ENCODE data around the gene SERINC2. TPM values are rescaled to one million over a fixed set of nuclear protein-coding genes. Genes with fewer than 3 reads are reported as not detected.

SERINC2 gene
- total and polyA plus RNA-seq, 2 experiments from 2014 or later = 20.5 to 23.3 TPM

DNA sequence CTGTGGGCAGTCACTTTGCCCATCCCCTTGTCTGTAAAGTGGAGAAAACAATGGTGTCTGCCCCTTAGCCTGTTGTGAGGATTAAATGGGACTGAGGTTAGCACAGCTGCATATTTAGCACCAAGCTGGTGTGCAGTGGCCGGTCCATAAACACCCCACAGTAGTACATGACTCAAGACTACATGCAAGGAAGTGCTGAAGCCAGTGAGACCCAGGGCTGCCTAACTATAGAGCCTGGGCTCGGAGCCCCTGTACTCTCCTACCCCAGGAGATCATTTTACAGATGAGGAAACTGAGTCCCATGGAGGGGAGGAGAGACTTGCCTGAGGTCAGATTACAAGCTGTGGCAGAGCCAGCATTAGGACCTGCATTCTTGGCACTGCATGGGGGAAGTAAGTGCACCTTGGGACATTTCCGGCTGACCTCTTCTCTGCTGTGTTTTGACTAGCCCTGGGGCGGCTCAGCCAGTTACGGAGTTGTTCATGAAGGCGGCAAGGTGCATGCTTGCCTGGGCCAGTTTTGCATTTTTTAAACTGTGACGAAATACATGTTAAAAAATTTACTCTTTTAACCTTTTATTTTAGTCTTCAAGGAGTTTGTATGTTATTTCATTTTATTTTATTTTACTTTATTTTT lies 3.2 kb downstream of the SERINC2 start:
- Histone ChIP-seq H3F3A (replicated peaks; ENCODE audit: low read depth) (0 out of 2 replicates have a peak, but pooled peaks cover 5% of the 10 kb centered on the region), H3K27me3 (ENCODE audit: insufficient read depth) (peaks cover 10% of the 10 kb centered on the region; the same call in 1 of the 2 replicates), H2AFZ (no peak overlapping the region), H3K36me3 (ENCODE audit: insufficient read depth) (no peaks in the 10 kb centered on the region), H3K4me2 (no peak overlapping the region), H4K20me1 (replicated peaks; ENCODE audit: insufficient read depth) (peaks cover 5% of the 10 kb centered on the region; the same call in 1 of the 2 replicates), H3K4me1 (ENCODE audit: insufficient read depth) (peaks cover 28% of the 10 kb centered on the region), H3K27ac (ENCODE audit: low read depth) (no peak overlapping the region), H3K79me2 (replicated peaks; ENCODE audit: insufficient read depth) (peaks cover 12% of the 10 kb centered on the region), H3K9me2 (ENCODE audit: insufficient read depth) (no peaks in the 10 kb centered on the region), H3K4me3 (no peak overlapping the region)
- peaks cover 8% of the 10 kb centered on the region; the same call in 1 of the 3 replicates for H3K36me3 Mint-ChIP-seq (ENCODE audit: low read depth)
- peak; percentile 45 for DNase-seq (ENCODE audit: low spot score)
- peaks cover 44% of the 10 kb centered on the region for H3K4me1 Mint-ChIP-seq
- H3K27ac Mint-ChIP-seq = peak overlapping the region; percentile 72; the same call in 1 of the 2 replicates
- H3K9me3 Mint-ChIP-seq = no peaks in the 10 kb centered on the region
- no peak overlapping the region for H3K4me3 Mint-ChIP-seq
- TF ChIP-seq, protein P1, sequence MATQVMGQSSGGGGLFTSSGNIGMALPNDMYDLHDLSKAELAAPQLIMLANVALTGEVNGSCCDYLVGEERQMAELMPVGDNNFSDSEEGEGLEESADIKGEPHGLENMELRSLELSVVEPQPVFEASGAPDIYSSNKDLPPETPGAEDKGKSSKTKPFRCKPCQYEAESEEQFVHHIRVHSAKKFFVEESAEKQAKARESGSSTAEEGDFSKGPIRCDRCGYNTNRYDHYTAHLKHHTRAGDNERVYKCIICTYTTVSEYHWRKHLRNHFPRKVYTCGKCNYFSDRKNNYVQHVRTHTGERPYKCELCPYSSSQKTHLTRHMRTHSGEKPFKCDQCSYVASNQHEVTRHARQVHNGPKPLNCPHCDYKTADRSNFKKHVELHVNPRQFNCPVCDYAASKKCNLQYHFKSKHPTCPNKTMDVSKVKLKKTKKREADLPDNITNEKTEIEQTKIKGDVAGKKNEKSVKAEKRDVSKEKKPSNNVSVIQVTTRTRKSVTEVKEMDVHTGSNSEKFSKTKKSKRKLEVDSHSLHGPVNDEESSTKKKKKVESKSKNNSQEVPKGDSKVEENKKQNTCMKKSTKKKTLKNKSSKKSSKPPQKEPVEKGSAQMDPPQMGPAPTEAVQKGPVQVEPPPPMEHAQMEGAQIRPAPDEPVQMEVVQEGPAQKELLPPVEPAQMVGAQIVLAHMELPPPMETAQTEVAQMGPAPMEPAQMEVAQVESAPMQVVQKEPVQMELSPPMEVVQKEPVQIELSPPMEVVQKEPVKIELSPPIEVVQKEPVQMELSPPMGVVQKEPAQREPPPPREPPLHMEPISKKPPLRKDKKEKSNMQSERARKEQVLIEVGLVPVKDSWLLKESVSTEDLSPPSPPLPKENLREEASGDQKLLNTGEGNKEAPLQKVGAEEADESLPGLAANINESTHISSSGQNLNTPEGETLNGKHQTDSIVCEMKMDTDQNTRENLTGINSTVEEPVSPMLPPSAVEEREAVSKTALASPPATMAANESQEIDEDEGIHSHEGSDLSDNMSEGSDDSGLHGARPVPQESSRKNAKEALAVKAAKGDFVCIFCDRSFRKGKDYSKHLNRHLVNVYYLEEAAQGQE (IDR thresholded peaks at IDR 0.05; ENCODE audit: unreplicated experiment) = no peak
- TF ChIP-seq STAT1 (IDR thresholded peaks at IDR 0.05; ENCODE audit: unreplicated experiment) (no peak), CREB1 (CRISPR knock-in tag; IDR thresholded peaks at IDR 0.05; ENCODE audit: low read depth) (no peak), JUNB (IDR thresholded peaks at IDR 0.05; ENCODE audit: unreplicated experiment) (no peak), EZH2phosphoT487 (IDR thresholded peaks at IDR 0.05; ENCODE audit: unreplicated experiment) (no peak), EZH2 (IDR thresholded peaks at IDR 0.05; ENCODE audit: low read depth, unreplicated experiment) (no peak), NANOG (IDR thresholded peaks at IDR 0.05; ENCODE audit: borderline replicate concordance) (no peak), ZNF114 (CRISPR knock-in tag; IDR thresholded peaks at IDR 0.05) (no peak), ZNF331 (CRISPR knock-in tag; IDR thresholded peaks at IDR 0.05; ENCODE audit: low read depth) (no peak)
- TF ChIP-seq, protein P2, sequence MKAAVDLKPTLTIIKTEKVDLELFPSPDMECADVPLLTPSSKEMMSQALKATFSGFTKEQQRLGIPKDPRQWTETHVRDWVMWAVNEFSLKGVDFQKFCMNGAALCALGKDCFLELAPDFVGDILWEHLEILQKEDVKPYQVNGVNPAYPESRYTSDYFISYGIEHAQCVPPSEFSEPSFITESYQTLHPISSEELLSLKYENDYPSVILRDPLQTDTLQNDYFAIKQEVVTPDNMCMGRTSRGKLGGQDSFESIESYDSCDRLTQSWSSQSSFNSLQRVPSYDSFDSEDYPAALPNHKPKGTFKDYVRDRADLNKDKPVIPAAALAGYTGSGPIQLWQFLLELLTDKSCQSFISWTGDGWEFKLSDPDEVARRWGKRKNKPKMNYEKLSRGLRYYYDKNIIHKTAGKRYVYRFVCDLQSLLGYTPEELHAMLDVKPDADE (IDR thresholded peaks at IDR 0.05) = no peak
- TF ChIP-seq, protein P3, sequence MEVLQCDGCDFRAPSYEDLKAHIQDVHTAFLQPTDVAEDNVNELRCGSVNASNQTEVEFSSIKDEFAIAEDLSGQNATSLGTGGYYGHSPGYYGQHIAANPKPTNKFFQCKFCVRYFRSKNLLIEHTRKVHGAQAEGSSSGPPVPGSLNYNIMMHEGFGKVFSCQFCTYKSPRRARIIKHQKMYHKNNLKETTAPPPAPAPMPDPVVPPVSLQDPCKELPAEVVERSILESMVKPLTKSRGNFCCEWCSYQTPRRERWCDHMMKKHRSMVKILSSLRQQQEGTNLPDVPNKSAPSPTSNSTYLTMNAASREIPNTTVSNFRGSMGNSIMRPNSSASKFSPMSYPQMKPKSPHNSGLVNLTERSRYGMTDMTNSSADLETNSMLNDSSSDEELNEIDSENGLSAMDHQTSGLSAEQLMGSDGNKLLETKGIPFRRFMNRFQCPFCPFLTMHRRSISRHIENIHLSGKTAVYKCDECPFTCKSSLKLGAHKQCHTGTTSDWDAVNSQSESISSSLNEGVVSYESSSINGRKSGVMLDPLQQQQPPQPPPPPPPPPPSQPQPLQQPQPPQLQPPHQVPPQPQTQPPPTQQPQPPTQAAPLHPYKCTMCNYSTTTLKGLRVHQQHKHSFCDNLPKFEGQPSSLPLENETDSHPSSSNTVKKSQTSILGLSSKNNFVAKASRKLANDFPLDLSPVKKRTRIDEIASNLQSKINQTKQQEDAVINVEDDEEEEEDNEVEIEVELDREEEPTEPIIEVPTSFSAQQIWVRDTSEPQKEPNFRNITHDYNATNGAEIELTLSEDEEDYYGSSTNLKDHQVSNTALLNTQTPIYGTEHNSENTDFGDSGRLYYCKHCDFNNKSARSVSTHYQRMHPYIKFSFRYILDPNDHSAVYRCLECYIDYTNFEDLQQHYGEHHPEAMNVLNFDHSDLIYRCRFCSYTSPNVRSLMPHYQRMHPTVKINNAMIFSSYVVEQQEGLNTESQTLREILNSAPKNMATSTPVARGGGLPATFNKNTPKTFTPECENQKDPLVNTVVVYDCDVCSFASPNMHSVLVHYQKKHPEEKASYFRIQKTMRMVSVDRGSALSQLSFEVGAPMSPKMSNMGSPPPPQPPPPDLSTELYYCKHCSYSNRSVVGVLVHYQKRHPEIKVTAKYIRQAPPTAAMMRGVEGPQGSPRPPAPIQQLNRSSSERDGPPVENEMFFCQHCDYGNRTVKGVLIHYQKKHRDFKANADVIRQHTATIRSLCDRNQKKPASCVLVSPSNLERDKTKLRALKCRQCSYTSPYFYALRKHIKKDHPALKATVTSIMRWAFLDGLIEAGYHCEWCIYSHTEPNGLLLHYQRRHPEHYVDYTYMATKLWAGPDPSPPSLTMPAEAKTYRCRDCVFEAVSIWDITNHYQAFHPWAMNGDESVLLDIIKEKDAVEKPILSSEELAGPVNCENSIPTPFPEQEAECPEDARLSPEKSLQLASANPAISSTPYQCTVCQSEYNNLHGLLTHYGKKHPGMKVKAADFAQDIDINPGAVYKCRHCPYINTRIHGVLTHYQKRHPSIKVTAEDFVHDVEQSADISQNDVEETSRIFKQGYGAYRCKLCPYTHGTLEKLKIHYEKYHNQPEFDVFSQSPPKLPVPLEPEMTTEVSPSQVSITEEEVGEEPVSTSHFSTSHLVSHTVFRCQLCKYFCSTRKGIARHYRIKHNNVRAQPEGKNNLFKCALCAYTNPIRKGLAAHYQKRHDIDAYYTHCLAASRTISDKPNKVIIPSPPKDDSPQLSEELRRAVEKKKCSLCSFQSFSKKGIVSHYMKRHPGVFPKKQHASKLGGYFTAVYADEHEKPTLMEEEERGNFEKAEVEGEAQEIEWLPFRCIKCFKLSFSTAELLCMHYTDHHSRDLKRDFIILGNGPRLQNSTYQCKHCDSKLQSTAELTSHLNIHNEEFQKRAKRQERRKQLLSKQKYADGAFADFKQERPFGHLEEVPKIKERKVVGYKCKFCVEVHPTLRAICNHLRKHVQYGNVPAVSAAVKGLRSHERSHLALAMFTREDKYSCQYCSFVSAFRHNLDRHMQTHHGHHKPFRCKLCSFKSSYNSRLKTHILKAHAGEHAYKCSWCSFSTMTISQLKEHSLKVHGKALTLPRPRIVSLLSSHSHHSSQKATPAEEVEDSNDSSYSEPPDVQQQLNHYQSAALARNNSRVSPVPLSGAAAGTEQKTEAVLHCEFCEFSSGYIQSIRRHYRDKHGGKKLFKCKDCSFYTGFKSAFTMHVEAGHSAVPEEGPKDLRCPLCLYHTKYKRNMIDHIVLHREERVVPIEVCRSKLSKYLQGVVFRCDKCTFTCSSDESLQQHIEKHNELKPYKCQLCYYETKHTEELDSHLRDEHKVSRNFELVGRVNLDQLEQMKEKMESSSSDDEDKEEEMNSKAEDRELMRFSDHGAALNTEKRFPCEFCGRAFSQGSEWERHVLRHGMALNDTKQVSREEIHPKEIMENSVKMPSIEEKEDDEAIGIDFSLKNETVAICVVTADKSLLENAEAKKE (CRISPR knock-in tag; IDR thresholded peaks at IDR 0.05) = no peak
- TF ChIP-seq, protein P4, sequence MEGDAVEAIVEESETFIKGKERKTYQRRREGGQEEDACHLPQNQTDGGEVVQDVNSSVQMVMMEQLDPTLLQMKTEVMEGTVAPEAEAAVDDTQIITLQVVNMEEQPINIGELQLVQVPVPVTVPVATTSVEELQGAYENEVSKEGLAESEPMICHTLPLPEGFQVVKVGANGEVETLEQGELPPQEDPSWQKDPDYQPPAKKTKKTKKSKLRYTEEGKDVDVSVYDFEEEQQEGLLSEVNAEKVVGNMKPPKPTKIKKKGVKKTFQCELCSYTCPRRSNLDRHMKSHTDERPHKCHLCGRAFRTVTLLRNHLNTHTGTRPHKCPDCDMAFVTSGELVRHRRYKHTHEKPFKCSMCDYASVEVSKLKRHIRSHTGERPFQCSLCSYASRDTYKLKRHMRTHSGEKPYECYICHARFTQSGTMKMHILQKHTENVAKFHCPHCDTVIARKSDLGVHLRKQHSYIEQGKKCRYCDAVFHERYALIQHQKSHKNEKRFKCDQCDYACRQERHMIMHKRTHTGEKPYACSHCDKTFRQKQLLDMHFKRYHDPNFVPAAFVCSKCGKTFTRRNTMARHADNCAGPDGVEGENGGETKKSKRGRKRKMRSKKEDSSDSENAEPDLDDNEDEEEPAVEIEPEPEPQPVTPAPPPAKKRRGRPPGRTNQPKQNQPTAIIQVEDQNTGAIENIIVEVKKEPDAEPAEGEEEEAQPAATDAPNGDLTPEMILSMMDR (conservative IDR thresholded peaks at IDR 0.05; ENCODE audit: low read depth in 2 of 2) = no peak
- peak; percentile 2; the same call in 1 of the 3 replicates for ATAC-seq
- peaks cover 26% of the 10 kb centered on the region for H3K27me3 Mint-ChIP-seq (ENCODE audit: insufficient read depth, low read depth, poor library complexity)

All from GM23338 (cell line).